Measurements from ENCODE around the gene CHST8. TPM values are rescaled to one million over a fixed set of nuclear protein-coding genes. Genes with fewer than 3 reads are reported as not detected.

The CHST8 gene
- total RNA-seq, 1 donor from 2014 or later = not detected

DNA sequence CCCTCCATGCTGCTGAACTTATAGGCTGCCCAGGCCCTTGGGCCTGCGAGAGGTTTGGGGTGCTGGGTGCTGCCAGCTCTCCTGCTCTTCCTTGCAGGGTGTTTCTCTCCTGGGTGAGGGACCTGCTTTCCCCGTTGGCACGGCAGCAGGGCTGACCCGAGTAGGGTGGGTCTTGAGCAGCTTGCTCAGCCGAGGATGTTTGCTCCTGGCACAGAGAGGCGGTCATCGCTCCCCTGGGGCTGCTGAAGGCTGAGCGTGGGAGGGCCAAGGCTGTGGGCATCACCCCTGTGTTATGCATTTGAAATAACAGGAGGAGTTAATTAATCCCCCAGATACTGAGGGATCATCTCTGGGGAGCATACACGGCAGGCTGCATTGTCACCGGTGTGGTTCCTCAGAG, 180.2 kb downstream of the CHST8 start:
- no peak for DNase-seq (ENCODE audit: low read depth)
- TF ChIP-seq, protein P1, sequence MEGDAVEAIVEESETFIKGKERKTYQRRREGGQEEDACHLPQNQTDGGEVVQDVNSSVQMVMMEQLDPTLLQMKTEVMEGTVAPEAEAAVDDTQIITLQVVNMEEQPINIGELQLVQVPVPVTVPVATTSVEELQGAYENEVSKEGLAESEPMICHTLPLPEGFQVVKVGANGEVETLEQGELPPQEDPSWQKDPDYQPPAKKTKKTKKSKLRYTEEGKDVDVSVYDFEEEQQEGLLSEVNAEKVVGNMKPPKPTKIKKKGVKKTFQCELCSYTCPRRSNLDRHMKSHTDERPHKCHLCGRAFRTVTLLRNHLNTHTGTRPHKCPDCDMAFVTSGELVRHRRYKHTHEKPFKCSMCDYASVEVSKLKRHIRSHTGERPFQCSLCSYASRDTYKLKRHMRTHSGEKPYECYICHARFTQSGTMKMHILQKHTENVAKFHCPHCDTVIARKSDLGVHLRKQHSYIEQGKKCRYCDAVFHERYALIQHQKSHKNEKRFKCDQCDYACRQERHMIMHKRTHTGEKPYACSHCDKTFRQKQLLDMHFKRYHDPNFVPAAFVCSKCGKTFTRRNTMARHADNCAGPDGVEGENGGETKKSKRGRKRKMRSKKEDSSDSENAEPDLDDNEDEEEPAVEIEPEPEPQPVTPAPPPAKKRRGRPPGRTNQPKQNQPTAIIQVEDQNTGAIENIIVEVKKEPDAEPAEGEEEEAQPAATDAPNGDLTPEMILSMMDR (conservative IDR thresholded peaks at IDR 0.05; ENCODE audit: low read depth, low read length) = no peak
- no peak overlapping the region for H3K4me3 ChIP-seq (ENCODE audit: low read depth, low read length)

DNA sequence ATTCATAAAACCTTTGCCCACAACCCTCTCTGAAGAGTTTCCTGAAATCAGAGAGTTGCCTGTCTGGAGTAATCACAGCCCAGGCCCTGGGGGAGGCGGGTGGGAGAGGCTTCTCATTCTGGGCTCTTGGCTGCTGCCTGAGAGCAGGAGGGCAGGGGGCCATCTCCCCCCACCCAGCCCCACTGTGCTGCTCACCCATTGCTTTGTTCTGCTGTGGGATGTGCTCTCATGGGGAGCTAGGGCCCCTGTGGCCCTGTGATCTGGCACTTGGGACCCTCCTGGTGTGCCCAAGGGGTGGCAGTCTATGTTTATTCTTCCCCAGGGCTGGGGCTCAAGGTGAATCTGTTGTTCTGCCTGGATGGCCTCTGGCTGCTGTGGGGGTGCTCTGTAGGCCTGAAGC, 181.0 kb downstream of the CHST8 start:
- TF ChIP-seq, protein P1 (conservative IDR thresholded peaks at IDR 0.05; ENCODE audit: low read depth, low read length) = no peak
- H3K4me3 ChIP-seq (ENCODE audit: low read depth, low read length) = no peak overlapping the region
- DNase-seq (ENCODE audit: low read depth) = no peak

DNA sequence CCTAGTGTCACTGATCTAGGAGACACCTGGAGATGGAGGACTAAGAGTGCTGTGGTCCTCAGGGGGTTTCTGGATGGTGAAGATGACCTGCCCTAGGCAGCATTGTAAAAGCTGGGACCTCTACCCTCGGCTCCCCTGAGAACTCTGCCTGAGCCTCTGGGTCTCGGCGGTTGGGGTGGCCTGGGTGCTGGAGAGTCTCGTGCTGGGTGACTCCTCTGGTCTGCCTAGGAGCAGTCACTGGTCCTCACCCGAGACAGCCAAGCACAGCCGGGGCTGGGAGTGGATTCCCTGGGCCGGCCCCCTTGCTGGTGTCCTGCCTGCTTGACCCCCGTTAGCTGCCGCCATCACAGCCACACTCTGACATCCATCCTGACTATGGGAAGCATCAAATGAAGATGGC, 181.6 kb downstream of the CHST8 start:
- no peak overlapping the region for H3K4me3 ChIP-seq (ENCODE audit: low read depth, low read length)
- no peak for DNase-seq (ENCODE audit: low read depth)
- TF ChIP-seq, protein P1 (conservative IDR thresholded peaks at IDR 0.05; ENCODE audit: low read depth, low read length) = no peak

DNA sequence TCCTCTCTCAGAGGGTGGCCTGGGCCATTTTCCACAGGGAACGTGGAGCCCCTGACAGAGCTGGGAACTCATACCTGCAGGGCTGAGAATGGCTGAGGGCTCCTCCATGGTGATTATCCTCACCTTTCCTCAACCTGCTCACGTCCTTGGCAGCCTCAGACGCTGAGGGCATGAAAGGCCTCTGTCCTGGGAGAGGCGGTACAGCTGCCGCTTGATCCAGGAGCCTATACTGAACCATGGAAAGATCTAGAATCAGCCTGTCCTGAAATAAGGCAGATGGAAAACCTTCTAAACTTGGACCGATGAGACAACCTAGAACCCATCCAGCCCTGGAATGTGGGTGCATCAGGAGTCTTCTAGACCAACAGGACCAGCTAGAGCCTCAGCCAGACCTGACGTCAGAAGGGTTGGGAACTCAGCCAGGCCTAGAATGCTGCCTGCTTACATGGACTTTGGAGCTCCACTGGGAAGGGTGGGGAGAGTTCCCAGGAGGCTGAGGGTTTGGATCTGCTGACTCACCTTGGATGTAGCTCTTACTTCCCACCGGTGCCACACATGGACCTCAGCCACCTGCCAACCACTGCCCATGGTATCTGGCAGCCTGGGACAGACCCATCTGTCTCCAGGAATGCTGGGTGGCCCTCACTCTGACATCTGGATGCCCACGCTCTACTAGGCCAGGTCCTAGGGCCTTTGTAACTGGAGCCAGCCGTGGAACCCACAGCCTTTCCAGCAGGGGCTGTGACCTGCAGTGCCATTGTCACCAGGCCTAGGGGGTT, 182.5 kb downstream of the CHST8 start:
- TF ChIP-seq, protein P1 (conservative IDR thresholded peaks at IDR 0.05; ENCODE audit: low read depth, low read length) = no peak
- peak; percentile 36 for DNase-seq (ENCODE audit: low read depth)
- H3K4me3 ChIP-seq (ENCODE audit: low read depth, low read length) = no peak overlapping the region

DNA sequence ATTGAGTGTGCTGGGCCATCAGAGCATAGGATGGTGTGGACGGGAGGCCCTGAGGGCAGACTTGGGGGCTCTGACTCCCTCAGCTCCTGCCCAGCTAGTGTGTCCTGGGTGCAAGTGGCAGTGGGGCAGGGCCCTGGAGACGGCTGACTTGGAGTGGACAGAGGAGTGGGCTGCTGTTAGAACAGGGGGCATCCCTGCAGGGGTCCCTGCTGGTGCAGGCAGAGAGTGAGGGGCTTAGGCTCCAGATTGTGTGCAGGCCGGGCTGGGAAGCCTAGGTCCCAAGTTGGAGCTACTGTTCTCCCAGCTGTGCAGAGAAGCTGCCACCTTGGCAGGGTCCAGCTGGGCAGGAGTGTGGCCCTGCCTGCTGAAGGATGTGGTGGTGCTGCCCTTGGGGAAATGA, 183.6 kb downstream of the CHST8 start:
- TF ChIP-seq, protein P1 (conservative IDR thresholded peaks at IDR 0.05; ENCODE audit: low read depth, low read length) = no peak
- DNase-seq (ENCODE audit: low read depth) = no peak
- H3K4me3 ChIP-seq (ENCODE audit: low read depth, low read length) = no peak overlapping the region

DNA sequence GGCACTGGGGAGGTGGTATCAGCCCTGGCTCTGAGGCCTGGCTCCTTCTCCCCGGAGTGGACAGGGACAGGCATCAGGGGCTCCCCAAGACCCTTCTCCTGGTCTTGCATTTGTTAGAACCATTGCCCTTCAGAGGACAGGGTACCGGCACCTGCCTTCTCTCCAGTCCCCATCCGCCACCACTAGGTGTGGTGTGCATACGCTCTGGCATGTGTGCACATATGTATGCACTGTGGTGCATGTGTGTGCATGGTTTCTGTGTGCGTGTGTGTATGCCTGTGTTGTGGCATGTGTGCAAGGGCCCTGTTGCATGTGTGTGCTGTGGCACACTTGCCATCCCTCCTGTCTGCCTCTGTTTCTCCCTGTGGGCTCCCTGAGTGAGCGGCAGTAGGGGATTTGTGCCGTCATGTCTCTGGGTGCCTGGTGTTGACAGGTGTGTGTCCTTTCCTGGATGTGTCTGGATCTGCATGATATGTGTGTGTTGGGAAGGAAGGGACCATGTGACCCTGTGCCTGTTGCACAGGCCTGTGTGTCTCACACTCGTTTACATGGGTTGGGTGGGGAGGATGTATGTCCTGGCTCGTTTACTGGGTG, 184.2 kb downstream of the CHST8 start:
- no peak overlapping the region for H3K4me3 ChIP-seq (ENCODE audit: low read depth, low read length)
- TF ChIP-seq, protein P1 (conservative IDR thresholded peaks at IDR 0.05; ENCODE audit: low read depth, low read length) = no peak
- DNase-seq (ENCODE audit: low read depth) = no peak

Measured in epithelial cell of proximal tubule (primary cell).